ENCODE data around the gene KRTAP10-12. TPM values are rescaled to one million over a fixed set of nuclear protein-coding genes. Genes with fewer than 3 reads are reported as not detected.

Gene KRTAP10-12
- total and polyA plus RNA-seq, 2 donors from 2014 or later = not detected

DNA sequence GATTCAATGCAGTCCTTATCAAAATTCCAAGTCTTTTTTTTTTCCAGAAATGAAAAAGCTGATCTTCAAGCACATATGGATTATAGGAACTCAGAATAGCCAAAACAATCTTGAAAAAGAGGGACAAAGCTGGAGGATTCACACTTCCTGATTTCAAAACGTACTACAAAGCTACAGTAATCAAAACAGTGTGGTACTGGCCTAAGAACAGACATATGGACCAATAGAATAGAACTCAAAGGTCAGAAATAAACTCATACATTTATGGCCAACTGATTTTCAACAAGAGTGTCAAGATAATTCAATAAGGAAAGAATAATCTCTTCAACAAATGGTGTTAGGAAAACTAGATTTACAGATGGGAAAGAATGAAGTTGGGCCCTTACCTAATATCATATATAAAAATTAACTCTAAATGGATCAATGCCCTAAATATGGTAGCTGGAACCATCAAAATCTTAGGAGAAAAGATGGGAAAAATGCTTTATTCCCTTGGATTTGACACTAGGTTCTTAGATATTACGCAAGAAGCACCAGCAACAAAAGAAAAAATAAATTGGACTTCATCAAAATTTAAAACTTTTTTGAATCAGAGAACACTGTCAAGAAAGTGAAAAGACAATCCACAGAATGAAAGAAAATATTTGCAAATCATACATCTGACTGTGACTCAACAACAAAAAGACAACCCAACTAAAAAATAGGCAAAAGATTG is 4.0 kb upstream of the KRTAP10-12 start:
- H3K9me3 ChIP-seq (ENCODE audit: control insufficient read depth in 2 of 3, insufficient read depth in 1 of 3, low read length in 3 of 3) = peaks cover 0 to 10% (median 8%) of the 10 kb centered on the region in 3 donors
- TF ChIP-seq, protein P1, sequence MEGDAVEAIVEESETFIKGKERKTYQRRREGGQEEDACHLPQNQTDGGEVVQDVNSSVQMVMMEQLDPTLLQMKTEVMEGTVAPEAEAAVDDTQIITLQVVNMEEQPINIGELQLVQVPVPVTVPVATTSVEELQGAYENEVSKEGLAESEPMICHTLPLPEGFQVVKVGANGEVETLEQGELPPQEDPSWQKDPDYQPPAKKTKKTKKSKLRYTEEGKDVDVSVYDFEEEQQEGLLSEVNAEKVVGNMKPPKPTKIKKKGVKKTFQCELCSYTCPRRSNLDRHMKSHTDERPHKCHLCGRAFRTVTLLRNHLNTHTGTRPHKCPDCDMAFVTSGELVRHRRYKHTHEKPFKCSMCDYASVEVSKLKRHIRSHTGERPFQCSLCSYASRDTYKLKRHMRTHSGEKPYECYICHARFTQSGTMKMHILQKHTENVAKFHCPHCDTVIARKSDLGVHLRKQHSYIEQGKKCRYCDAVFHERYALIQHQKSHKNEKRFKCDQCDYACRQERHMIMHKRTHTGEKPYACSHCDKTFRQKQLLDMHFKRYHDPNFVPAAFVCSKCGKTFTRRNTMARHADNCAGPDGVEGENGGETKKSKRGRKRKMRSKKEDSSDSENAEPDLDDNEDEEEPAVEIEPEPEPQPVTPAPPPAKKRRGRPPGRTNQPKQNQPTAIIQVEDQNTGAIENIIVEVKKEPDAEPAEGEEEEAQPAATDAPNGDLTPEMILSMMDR (IDR thresholded peaks at IDR 0.05; ENCODE audit: borderline replicate concordance, extremely low read depth, insufficient read depth) = no peak
- H3K27ac ChIP-seq (ENCODE audit: low read depth in 2 of 2, low read length in 2 of 2) = no peak overlapping the region
- no peak overlapping the region for H3K4me3 ChIP-seq (ENCODE audit: low read length in 3 of 3)
- H3K36me3 ChIP-seq (ENCODE audit: control insufficient read depth in 2 of 3, insufficient read depth in 3 of 3, low read length in 3 of 3) = no peaks in the 10 kb centered on the region
- no peak for FAIRE-seq
- intact Hi-C loops (cut with DNase I) = no loop called here
- H3K27me3 ChIP-seq (ENCODE audit: control insufficient read depth, insufficient read depth, low read length) = no peaks in the 10 kb centered on the region
- no peaks in the 10 kb centered on the region for H3K4me1 ChIP-seq (ENCODE audit: control insufficient read depth in 2 of 3, insufficient read depth in 2 of 3, low read depth in 1 of 3, low read length in 3 of 3)
- no peak for DNase-seq
- H3K9ac ChIP-seq (ENCODE audit: low read length in 3 of 3) = no peak overlapping the region

DNA sequence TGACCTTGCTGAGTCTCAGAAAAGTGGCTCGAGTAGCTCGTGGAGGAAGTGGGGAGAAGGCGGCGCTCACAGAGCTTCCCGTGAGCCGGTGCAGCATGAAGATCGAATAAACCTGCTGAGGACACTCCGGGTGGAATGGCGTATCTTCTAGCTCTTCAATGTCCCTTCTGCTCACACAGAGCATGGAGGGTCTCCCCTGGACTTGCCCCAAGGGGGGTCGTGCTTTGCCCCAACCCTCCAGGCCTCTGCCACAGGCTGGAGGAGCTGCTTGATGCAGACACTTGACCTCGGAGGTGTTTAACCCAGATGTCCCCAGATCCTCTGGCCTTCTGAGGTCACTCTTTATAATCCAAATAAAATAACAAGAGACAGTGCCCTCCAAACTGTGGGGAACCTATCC is 2.2 kb upstream of the KRTAP10-12 start:
- no peak overlapping the region for H3K4me3 ChIP-seq (ENCODE audit: low read length in 3 of 3)
- H3K4me1 ChIP-seq (ENCODE audit: control insufficient read depth in 2 of 3, insufficient read depth in 2 of 3, low read depth in 1 of 3, low read length in 3 of 3) = no peaks in the 10 kb centered on the region
- H3K9ac ChIP-seq (ENCODE audit: low read length in 3 of 3) = no peak overlapping the region
- no peak overlapping the region for H3K27ac ChIP-seq (ENCODE audit: low read depth in 2 of 2, low read length in 2 of 2)
- TF ChIP-seq, protein P1 (IDR thresholded peaks at IDR 0.05; ENCODE audit: borderline replicate concordance, extremely low read depth, insufficient read depth) = no peak
- H3K9me3 ChIP-seq (ENCODE audit: control insufficient read depth in 2 of 3, insufficient read depth in 1 of 3, low read length in 3 of 3) = peaks cover 0 to 10% (median 8%) of the 10 kb centered on the region in 3 donors
- H3K27me3 ChIP-seq (ENCODE audit: control insufficient read depth, insufficient read depth, low read length) = no peaks in the 10 kb centered on the region
- FAIRE-seq (no peak), DNase-seq (peak in 1 of 5 donors; percentile 29)
- H3K36me3 ChIP-seq (ENCODE audit: control insufficient read depth in 2 of 3, insufficient read depth in 3 of 3, low read length in 3 of 3) = no peaks in the 10 kb centered on the region
- intact Hi-C loops (cut with DNase I) = no loop called here

DNA sequence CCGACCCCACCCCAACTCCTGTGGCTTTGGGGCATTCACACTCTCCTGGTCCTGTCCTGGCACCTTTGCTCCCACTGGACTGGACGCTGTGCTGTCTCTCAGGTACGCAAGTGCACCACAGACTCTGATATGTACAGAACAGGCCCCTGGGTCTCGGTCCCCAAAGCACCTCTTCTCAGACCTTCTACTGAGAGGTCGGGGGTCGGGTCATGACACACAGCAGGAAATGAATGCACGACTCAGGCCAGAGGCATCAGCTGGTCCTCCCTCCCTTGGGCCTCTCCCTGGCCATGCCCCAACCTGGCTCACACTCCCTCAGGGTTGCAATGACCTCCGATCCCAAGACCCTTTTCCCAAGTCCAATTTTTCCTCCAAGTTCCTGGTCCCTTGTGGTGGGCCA is 1.8 kb upstream of the KRTAP10-12 start:
- TF ChIP-seq, protein P1 (IDR thresholded peaks at IDR 0.05; ENCODE audit: borderline replicate concordance, extremely low read depth, insufficient read depth) = no peak
- Histone ChIP-seq H3K27me3 (ENCODE audit: control insufficient read depth, insufficient read depth, low read length) (no peaks in the 10 kb centered on the region), H3K4me1 (ENCODE audit: control insufficient read depth in 2 of 3, insufficient read depth in 2 of 3, low read depth in 1 of 3, low read length in 3 of 3) (no peaks in the 10 kb centered on the region), H3K36me3 (ENCODE audit: control insufficient read depth in 2 of 3, insufficient read depth in 3 of 3, low read length in 3 of 3) (no peaks in the 10 kb centered on the region), H3K27ac (ENCODE audit: low read depth in 2 of 2, low read length in 2 of 2) (no peak overlapping the region), H3K4me3 (ENCODE audit: low read length in 3 of 3) (no peak overlapping the region), H3K9ac (ENCODE audit: low read length in 3 of 3) (no peak overlapping the region), H3K9me3 (ENCODE audit: control insufficient read depth in 2 of 3, insufficient read depth in 1 of 3, low read length in 3 of 3) (peaks cover 0 to 10% (median 8%) of the 10 kb centered on the region in 3 donors)
- no peak for FAIRE-seq
- intact Hi-C loops (cut with DNase I) = no loop called here
- DNase-seq = peak in 1 of 5 donors; percentile 51

Measured in kidney (tissue), 14 donors.